ENCODE measurements around the gene FOXC1.

Gene FOXC1

GRCh38 chr6:1641343-1641885 is 31.7 kb downstream of the FOXC1 start:
- Histone ChIP-seq H3K9me3 (ENCODE audit: severe bottlenecking) (no peaks in the 10 kb centered on the region), H3K27me3 (ENCODE audit: insufficient read depth, low read depth, severe bottlenecking) (no peaks in the 10 kb centered on the region), H3K4me3 (ENCODE audit: low read depth, low read length) (no peak overlapping the region), H3K27ac (no peak overlapping the region), H3K36me3 (no peaks in the 10 kb centered on the region)
- DNase-seq = no peak
- TF ChIP-seq CTCF (IDR thresholded peaks at IDR 0.05; ENCODE audit: low read depth, low read length) = no peak

- Histone ChIP-seq H3K27ac (no peak overlapping the region), H3K27me3 (ENCODE audit: insufficient read depth, low read depth, severe bottlenecking) (no peaks in the 10 kb centered on the region), H3K4me3 (ENCODE audit: low read depth, low read length) (no peak overlapping the region), H3K36me3 (no peaks in the 10 kb centered on the region), H3K9me3 (ENCODE audit: severe bottlenecking) (no peaks in the 10 kb centered on the region)
- no peak for DNase-seq
- no peak for TF ChIP-seq CTCF (IDR thresholded peaks at IDR 0.05; ENCODE audit: low read depth, low read length)
These were observed 33.4 kb downstream of the FOXC1 start for GRCh38 chr6:1643111-1643510.

DNA sequence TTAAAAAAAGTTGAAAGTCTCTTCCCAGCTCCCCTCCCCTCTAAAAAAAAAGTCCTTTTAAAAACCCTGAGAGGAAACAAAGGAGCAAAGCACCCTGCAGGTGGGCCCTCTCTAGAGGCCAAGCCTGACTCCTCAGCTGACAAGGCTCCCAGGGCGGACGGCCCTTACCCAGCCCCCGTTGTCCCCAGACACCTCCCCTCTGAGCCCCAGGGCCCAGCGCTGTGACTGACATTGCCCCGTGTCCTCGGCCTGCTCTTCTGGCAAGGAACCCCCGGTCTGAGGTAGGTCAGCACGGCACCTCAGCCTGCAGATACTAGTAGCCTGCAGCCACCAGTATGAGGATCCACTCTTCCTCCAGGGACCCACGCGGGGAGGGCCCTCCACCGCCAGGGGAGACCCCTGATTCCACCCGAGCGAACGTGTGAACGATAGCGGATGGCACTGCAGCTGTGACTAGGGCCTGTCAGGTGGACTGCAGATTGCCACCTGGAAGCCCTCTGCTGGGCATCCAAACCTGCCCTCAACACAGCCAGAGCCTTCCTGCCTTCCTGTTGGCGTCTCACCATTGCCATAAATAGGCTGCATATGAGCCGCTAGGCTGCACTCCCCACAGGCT is 34.2 kb downstream of the FOXC1 start:
- Histone ChIP-seq H3K27ac (no peak overlapping the region), H3K36me3 (no peaks in the 10 kb centered on the region), H3K4me3 (ENCODE audit: low read depth, low read length) (no peak overlapping the region), H3K9me3 (ENCODE audit: severe bottlenecking) (no peaks in the 10 kb centered on the region), H3K27me3 (ENCODE audit: insufficient read depth, low read depth, severe bottlenecking) (no peaks in the 10 kb centered on the region)
- DNase-seq = no peak
- no peak for TF ChIP-seq CTCF (IDR thresholded peaks at IDR 0.05; ENCODE audit: low read depth, low read length)

- Histone ChIP-seq H3K27ac (no peak overlapping the region), H3K4me3 (ENCODE audit: low read depth, low read length) (no peak overlapping the region), H3K9me3 (ENCODE audit: severe bottlenecking) (no peaks in the 10 kb centered on the region), H3K36me3 (no peaks in the 10 kb centered on the region), H3K27me3 (ENCODE audit: insufficient read depth, low read depth, severe bottlenecking) (no peaks in the 10 kb centered on the region)
- no peak for TF ChIP-seq CTCF (IDR thresholded peaks at IDR 0.05; ENCODE audit: low read depth, low read length)
- no peak for DNase-seq
These were observed 34.9 kb downstream of the FOXC1 start for GRCh38 chr6:1644516-1645060.

GRCh38 chr6:1645466-1646185 is 35.9 kb downstream of the FOXC1 start:
- TF ChIP-seq CTCF (IDR thresholded peaks at IDR 0.05; ENCODE audit: low read depth, low read length) = no peak
- H3K27ac ChIP-seq = no peak overlapping the region
- DNase-seq = no peak
- no peaks in the 10 kb centered on the region for H3K36me3 ChIP-seq
- no peaks in the 10 kb centered on the region for H3K9me3 ChIP-seq (ENCODE audit: severe bottlenecking)
- no peak overlapping the region for H3K4me3 ChIP-seq (ENCODE audit: low read depth, low read length)
- no peaks in the 10 kb centered on the region for H3K27me3 ChIP-seq (ENCODE audit: insufficient read depth, low read depth, severe bottlenecking)
